ENCODE results near the gene AQP3. TPM values are rescaled to one million over a fixed set of nuclear protein-coding genes. Genes with fewer than 3 reads are reported as not detected.

AQP3 gene
- total RNA-seq, 3 donors from 2014 or later, result 2.6 to 8.3 (median 3.9) TPM

GRCh38 chr9:33476503-33476902 lies 29.1 kb upstream of the AQP3 start:
- DNase-seq (no peak), ATAC-seq (no peak)
- Histone ChIP-seq H3K9me3 (no peaks in the 10 kb centered on the region), H3K36me3 (ENCODE audit: low read depth) (no peaks in the 10 kb centered on the region), H3K4me3 (no peak overlapping the region), H3K4me1 (ENCODE audit: low read depth) (peaks cover 9% of the 10 kb centered on the region)
- intact Hi-C loops (cut with DNase I, micrococcal nuclease), result no loop called here
- no peak for TF ChIP-seq CTCF (IDR thresholded peaks at IDR 0.05)

- TF ChIP-seq CTCF (IDR thresholded peaks at IDR 0.05), result no peak
- ATAC-seq, result no peak
- DNase-seq, result no peak
- Histone ChIP-seq H3K4me3 (no peak overlapping the region), H3K4me1 (ENCODE audit: low read depth) (peaks cover 9% of the 10 kb centered on the region), H3K36me3 (ENCODE audit: low read depth) (no peaks in the 10 kb centered on the region), H3K9me3 (no peaks in the 10 kb centered on the region)
- intact Hi-C loops (cut with DNase I, micrococcal nuclease), result no loop called here
Measured at GRCh38 chr9:33475357-33475756, 28.0 kb upstream of the AQP3 start.

- intact Hi-C loops (cut with DNase I, micrococcal nuclease), result no loop called here
- ATAC-seq, result peak; percentile 100
- DNase-seq, result peak; percentile 97 to 99 (median 98)
- no peaks in the 10 kb centered on the region for H3K9me3 ChIP-seq
- peak within 1 kb of the TSS; percentile 42 for H3K4me3 ChIP-seq
- H3K4me1 ChIP-seq (ENCODE audit: low read depth), result peaks cover 9% of the 10 kb centered on the region
- H3K36me3 ChIP-seq (ENCODE audit: low read depth), result peaks cover 2% of the 10 kb centered on the region
- TF ChIP-seq CTCF (IDR thresholded peaks at IDR 0.05), result no peak
Measured at GRCh38 chr9:33473643-33474352, 26.4 kb upstream of the AQP3 start, which contains the start of gene NOL6. NOL6 (minus strand) TSS chr9:33473924; CDS start chr9:33473842, 82 bp downstream.

GRCh38 chr9:33472881-33473615 lies 25.7 kb upstream of the AQP3 start:
- Histone ChIP-seq H3K4me1 (ENCODE audit: low read depth) (peaks cover 9% of the 10 kb centered on the region), H3K36me3 (ENCODE audit: low read depth) (peaks cover 7% of the 10 kb centered on the region), H3K4me3 (peak overlapping the region; percentile 42), H3K9me3 (no peaks in the 10 kb centered on the region)
- no peak for DNase-seq
- no peak for ATAC-seq
- intact Hi-C loops (cut with DNase I, micrococcal nuclease), result no loop called here
- no peak for TF ChIP-seq CTCF (IDR thresholded peaks at IDR 0.05)

GRCh38 chr9:33472171-33472880 lies 24.9 kb upstream of the AQP3 start:
- no peak for DNase-seq
- intact Hi-C loops (cut with DNase I, micrococcal nuclease), result no loop called here
- no peaks in the 10 kb centered on the region for H3K9me3 ChIP-seq
- peaks cover 9% of the 10 kb centered on the region for H3K4me1 ChIP-seq (ENCODE audit: low read depth)
- no peak for ATAC-seq
- H3K36me3 ChIP-seq (ENCODE audit: low read depth), result peaks cover 7% of the 10 kb centered on the region
- TF ChIP-seq CTCF (IDR thresholded peaks at IDR 0.05), result no peak
- H3K4me3 ChIP-seq, result no peak overlapping the region

Data from mucosa of descending colon (tissue), 3 donors.